NCI-H2107 (cell line): ENCODE measurements around the gene AMIGO3.
"Not testable (repeated sequence)": the region's sequence is repeated elsewhere in the genome, so short reads cannot be mapped to it uniquely, and the experiment has no call there.

Experiments
- DNase-seq: peaks from one replicate; lab custom pipeline; 2025; lab: John Stamatoyannopoulos, UW

The AMIGO3 gene

GRCh38 chr3:49689046-49689907 lies 30.2 kb downstream of the AMIGO3 start, which contains the start of the genes MST1 and RNF123:
Gene MST1, minus strand, starts transcription at chr3:49689474. Its CDS starts 783 bp downstream, at chr3:49688691.
Gene RNF123, plus strand, starts transcription at chr3:49689557. Its CDS starts 1,609 bp downstream, at chr3:49691166.
- DNase-seq: no peak

- DNase-seq: not testable (repeated sequence)
Observed at GRCh38 chr3:49688338-49689045, 31.0 kb downstream of the AMIGO3 start.

- DNase-seq: not testable (repeated sequence)
Observed at GRCh38 chr3:49687424-49687795, 32.1 kb downstream of the AMIGO3 start.

GRCh38 chr3:49686769-49687423 lies 32.6 kb downstream of the AMIGO3 start:
- not testable (repeated sequence) for DNase-seq

- DNase-seq: not testable (repeated sequence)
Observed at GRCh38 chr3:49686346-49686745, 33.1 kb downstream of the AMIGO3 start.

GRCh38 chr3:49685846-49686245 lies 33.6 kb downstream of the AMIGO3 start:
- DNase-seq: not testable (repeated sequence)

- not testable (repeated sequence) for DNase-seq
Observed at GRCh38 chr3:49685103-49685502, 34.4 kb downstream of the AMIGO3 start.

GRCh38 chr3:49684453-49684852 lies 35.0 kb downstream of the AMIGO3 start:
- not testable (repeated sequence) for DNase-seq

GRCh38 chr3:49683162-49683561 lies 36.3 kb downstream of the AMIGO3 start:
- no peak for DNase-seq

GRCh38 chr3:49681543-49681942 lies 37.9 kb downstream of the AMIGO3 start:
- no peak for DNase-seq

- no peak for DNase-seq
Observed at GRCh38 chr3:49681232-49681522, 38.3 kb downstream of the AMIGO3 start.

- no peak for DNase-seq
Observed at GRCh38 chr3:49680493-49681231, 38.8 kb downstream of the AMIGO3 start.

- DNase-seq: no peak
Observed at GRCh38 chr3:49675912-49676311, 43.6 kb downstream of the AMIGO3 start.

GRCh38 chr3:49674497-49674983 lies 44.9 kb downstream of the AMIGO3 start:
- no peak for DNase-seq

GRCh38 chr3:49673715-49674496 lies 45.6 kb downstream of the AMIGO3 start, which contains the start of gene APEH:
Gene APEH, plus strand, starts transcription at chr3:49674351. Its CDS starts 51 bp downstream, at chr3:49674402.
- DNase-seq: no peak

- no peak for DNase-seq
Observed at GRCh38 chr3:49673121-49673714, 46.3 kb downstream of the AMIGO3 start.

GRCh38 chr3:49671291-49672288 lies 47.9 kb downstream of the AMIGO3 start:
- DNase-seq: no peak

- DNase-seq: no peak
Observed at GRCh38 chr3:49670940-49671290, 48.6 kb downstream of the AMIGO3 start.

- DNase-seq: no peak
Observed at GRCh38 chr3:49669352-49669751, 50.1 kb downstream of the AMIGO3 start.
